ENCODE results near the gene HOXC11. TPM values are rescaled to one million over a fixed set of nuclear protein-coding genes. Genes with fewer than 3 reads are reported as not detected.

HOXC11 gene
- total RNA-seq, 4 donors from 2014 or later: 0.69 to 3.3 TPM; not detected in 2

DNA sequence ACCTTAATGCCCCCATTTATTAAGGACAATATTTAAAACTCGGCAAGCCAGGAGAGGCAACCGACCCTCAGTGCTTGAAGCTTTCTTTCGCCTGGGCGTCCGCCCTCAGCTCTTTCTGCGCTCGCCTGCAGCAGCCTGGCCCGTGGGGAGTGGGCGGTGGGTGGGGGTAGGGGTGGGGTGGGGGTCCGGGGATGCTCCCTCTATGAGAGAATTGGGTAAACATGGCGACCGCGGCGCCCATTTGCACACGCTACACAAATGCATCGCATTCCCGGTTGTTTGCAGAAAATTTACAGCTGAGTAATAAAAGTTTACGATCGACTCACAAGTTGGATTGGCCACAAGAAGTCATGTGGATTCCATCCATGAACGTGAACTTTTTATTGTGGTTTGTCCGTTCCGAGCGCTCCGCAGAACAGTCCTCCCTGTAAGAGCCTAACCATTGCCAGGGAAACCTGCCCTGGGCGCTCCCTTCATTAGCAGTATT, 43.6 kb downstream of the HOXC11 start:
- peak; percentile 49 to 63 for DNase-seq
- Histone ChIP-seq H3K27me3 (peaks cover 0 to 19% of the 10 kb centered on the region in 2 donors), H3K4me3 (peak overlapping the region; percentile 32 to 49), H3K9me3 (no peaks in the 10 kb centered on the region), H3K36me3 (no peaks in the 10 kb centered on the region), H3K27ac (peak overlapping the region; percentile 84), H3K4me1 (no peaks in the 10 kb centered on the region)
- intact Hi-C loops (cut with DNase I; ENCODE audit: low total_unique reads): no loop called here
- TF ChIP-seq POLR2A (IDR thresholded peaks at IDR 0.05): peak in 1 of 2 donors; percentile 22
- TF ChIP-seq, protein P1, sequence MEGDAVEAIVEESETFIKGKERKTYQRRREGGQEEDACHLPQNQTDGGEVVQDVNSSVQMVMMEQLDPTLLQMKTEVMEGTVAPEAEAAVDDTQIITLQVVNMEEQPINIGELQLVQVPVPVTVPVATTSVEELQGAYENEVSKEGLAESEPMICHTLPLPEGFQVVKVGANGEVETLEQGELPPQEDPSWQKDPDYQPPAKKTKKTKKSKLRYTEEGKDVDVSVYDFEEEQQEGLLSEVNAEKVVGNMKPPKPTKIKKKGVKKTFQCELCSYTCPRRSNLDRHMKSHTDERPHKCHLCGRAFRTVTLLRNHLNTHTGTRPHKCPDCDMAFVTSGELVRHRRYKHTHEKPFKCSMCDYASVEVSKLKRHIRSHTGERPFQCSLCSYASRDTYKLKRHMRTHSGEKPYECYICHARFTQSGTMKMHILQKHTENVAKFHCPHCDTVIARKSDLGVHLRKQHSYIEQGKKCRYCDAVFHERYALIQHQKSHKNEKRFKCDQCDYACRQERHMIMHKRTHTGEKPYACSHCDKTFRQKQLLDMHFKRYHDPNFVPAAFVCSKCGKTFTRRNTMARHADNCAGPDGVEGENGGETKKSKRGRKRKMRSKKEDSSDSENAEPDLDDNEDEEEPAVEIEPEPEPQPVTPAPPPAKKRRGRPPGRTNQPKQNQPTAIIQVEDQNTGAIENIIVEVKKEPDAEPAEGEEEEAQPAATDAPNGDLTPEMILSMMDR (IDR thresholded peaks at IDR 0.05): no peak

GRCh38 chr12:54017027-54017788, 44.3 kb downstream of the HOXC11 start:
- TF ChIP-seq POLR2A (IDR thresholded peaks at IDR 0.05): no peak
- TF ChIP-seq, protein P1 (IDR thresholded peaks at IDR 0.05): no peak
- H3K36me3 ChIP-seq: no peaks in the 10 kb centered on the region
- no peaks in the 10 kb centered on the region for H3K9me3 ChIP-seq
- peak overlapping the region; percentile 32 to 49 for H3K4me3 ChIP-seq
- peak overlapping the region; percentile 84 for H3K27ac ChIP-seq
- no peak for DNase-seq
- peaks cover 0 to 12% of the 10 kb centered on the region in 2 donors for H3K27me3 ChIP-seq
- no peaks in the 10 kb centered on the region for H3K4me1 ChIP-seq
- intact Hi-C loops (cut with DNase I; ENCODE audit: low total_unique reads): no loop called here

GRCh38 chr12:54017878-54018467, 45.0 kb downstream of the HOXC11 start:
- H3K27me3 ChIP-seq: peaks cover 0 to 12% of the 10 kb centered on the region in 2 donors
- no peaks in the 10 kb centered on the region for H3K36me3 ChIP-seq
- H3K9me3 ChIP-seq: no peaks in the 10 kb centered on the region
- intact Hi-C loops (cut with DNase I; ENCODE audit: low total_unique reads): no loop called here
- no peaks in the 10 kb centered on the region for H3K4me1 ChIP-seq
- H3K4me3 ChIP-seq: peak overlapping the region; percentile 32 to 49
- peak; percentile 62 to 93 for DNase-seq
- H3K27ac ChIP-seq: peak overlapping the region; percentile 84
- TF ChIP-seq, protein P1 (IDR thresholded peaks at IDR 0.05): peak in 1 of 4 experiments; percentile 8
- TF ChIP-seq POLR2A (IDR thresholded peaks at IDR 0.05): peak; percentile 39 to 41

GRCh38 chr12:54018468-54018984, 45.6 kb downstream of the HOXC11 start:
- H3K4me3 ChIP-seq: peak overlapping the region; percentile 32 to 49
- H3K27ac ChIP-seq: peak overlapping the region; percentile 84
- peak in 1 of 2 donors; percentile 80 for DNase-seq
- H3K36me3 ChIP-seq: no peaks in the 10 kb centered on the region
- no peaks in the 10 kb centered on the region for H3K4me1 ChIP-seq
- intact Hi-C loops (cut with DNase I; ENCODE audit: low total_unique reads): no loop called here
- TF ChIP-seq, protein P1 (IDR thresholded peaks at IDR 0.05): no peak
- no peak for TF ChIP-seq POLR2A (IDR thresholded peaks at IDR 0.05)
- H3K27me3 ChIP-seq: peaks cover 0 to 12% of the 10 kb centered on the region in 2 donors
- H3K9me3 ChIP-seq: no peaks in the 10 kb centered on the region
